NCI-H1092 (cell line): ENCODE measurements around the gene PROKR1.
"Not testable (repeated sequence)": the region's sequence is repeated elsewhere in the genome, so short reads cannot be mapped to it uniquely, and the experiment has no call there.

Experiments
- DNase-seq: peaks from one replicate; lab custom pipeline; 2025; lab: John Stamatoyannopoulos, UW

The PROKR1 gene

GRCh38 chr2:68658266-68658665 is 14.9 kb downstream of the PROKR1 start:
- no peak for DNase-seq

- no peak for DNase-seq
Measured at GRCh38 chr2:68659081-68659480, 15.7 kb downstream of the PROKR1 start.

- no peak for DNase-seq
Measured at GRCh38 chr2:68660658-68661057, 17.3 kb downstream of the PROKR1 start.

GRCh38 chr2:68662466-68662865 is 19.1 kb downstream of the PROKR1 start:
- DNase-seq, result no peak

- DNase-seq, result no peak
Measured at GRCh38 chr2:68663371-68664156, 20.2 kb downstream of the PROKR1 start.

- no peak for DNase-seq
Measured at GRCh38 chr2:68667371-68667770, 24.0 kb downstream of the PROKR1 start.

GRCh38 chr2:68669651-68670050 is 26.3 kb downstream of the PROKR1 start:
- DNase-seq, result no peak

- no peak for DNase-seq
Measured at GRCh38 chr2:68671961-68672360, 28.6 kb downstream of the PROKR1 start.

- DNase-seq, result no peak
Measured at GRCh38 chr2:68673631-68674030, 30.3 kb downstream of the PROKR1 start.

GRCh38 chr2:68675470-68675869 is 32.1 kb downstream of the PROKR1 start:
- DNase-seq, result no peak

- DNase-seq, result not testable (repeated sequence)
Measured at GRCh38 chr2:68677837-68678236, 34.5 kb downstream of the PROKR1 start.

- not testable (repeated sequence) for DNase-seq
Measured at GRCh38 chr2:68679166-68679916, 36.0 kb downstream of the PROKR1 start.

GRCh38 chr2:68679917-68680267 is 36.5 kb downstream of the PROKR1 start:
- not testable (repeated sequence) for DNase-seq

- DNase-seq, result no peak
Measured at GRCh38 chr2:68684197-68684596, 40.8 kb downstream of the PROKR1 start.

- no peak for DNase-seq
Measured at GRCh38 chr2:68686178-68686577, 42.8 kb downstream of the PROKR1 start.

- DNase-seq, result no peak
Measured at GRCh38 chr2:68687018-68687417, 43.6 kb downstream of the PROKR1 start.

GRCh38 chr2:68689553-68690537 is 46.5 kb downstream of the PROKR1 start:
- no peak for DNase-seq

GRCh38 chr2:68690851-68691250 is 47.5 kb downstream of the PROKR1 start:
- no peak for DNase-seq

- no peak for DNase-seq
Measured at GRCh38 chr2:68692511-68692910, 49.1 kb downstream of the PROKR1 start.

GRCh38 chr2:68693951-68694350 is 50.6 kb downstream of the PROKR1 start:
- no peak for DNase-seq

- no peak for DNase-seq
Measured at GRCh38 chr2:68695971-68696370, 52.6 kb downstream of the PROKR1 start.

- no peak for DNase-seq
Measured at GRCh38 chr2:68696554-68696953, 53.2 kb downstream of the PROKR1 start.
